HG02870 (cell line): Measurements from ENCODE around the gene ECI2.
"Not testable (repeated sequence)": the region's sequence is repeated elsewhere in the genome, so short reads cannot be mapped to it uniquely, and the experiment has no call there.

Experiments used
- ATAC-seq: cut with Tn5 transposase; IDR thresholded peaks from one replicate; pipeline ENCODE4 v1.9.1; 2021; ENCODE audit warnings: mild to moderate bottlenecking, moderate library complexity; ENCODE audit not compliant: unreplicated experiment

The ECI2 gene

DNA sequence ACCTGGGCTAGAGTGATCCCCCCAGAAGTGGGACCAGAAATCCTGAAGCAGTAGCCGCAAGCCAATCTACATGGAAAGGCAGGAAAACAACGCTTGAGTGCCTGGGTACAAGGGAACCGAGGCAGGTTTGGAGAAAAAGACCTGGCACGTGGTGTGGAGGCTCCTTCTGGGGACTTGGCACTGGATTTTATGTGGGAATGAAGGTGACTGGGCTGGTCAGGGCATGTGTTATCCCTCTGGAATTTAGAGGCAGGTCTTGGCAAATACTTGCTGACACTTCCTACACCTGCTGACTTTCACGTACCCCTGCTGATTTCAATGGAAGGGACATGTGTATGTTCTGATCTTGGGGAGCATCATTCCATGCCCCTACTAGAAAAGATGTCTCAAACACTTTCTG, 31.4 kb downstream of the ECI2 start:
- ATAC-seq: no peak

DNA sequence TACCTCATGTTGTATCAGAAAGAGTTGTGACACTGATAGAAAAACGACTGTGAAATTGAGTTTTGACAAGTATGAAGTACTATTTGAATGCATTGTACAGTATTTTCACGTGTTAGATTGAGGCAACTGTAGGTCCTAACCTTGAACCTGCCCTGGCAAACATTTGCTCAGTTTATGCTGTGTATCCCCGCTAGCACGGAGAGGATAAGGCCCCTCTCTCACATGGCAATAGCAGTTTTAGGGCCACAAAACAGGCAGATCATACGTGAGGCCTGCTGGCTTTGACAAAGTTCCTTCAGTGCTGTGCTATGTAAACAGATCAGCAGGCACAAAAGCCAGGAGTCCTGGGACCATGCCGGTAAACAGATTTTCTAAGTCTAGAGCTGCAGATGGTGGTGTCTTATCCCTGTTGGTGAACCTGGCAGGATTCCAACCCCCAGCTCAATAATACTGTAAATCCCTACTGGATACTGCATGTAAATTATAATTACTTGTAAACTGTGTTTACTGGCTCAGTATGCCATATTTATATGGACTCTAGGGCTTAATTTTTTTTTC, 32.6 kb downstream of the ECI2 start:
- ATAC-seq: no peak

DNA sequence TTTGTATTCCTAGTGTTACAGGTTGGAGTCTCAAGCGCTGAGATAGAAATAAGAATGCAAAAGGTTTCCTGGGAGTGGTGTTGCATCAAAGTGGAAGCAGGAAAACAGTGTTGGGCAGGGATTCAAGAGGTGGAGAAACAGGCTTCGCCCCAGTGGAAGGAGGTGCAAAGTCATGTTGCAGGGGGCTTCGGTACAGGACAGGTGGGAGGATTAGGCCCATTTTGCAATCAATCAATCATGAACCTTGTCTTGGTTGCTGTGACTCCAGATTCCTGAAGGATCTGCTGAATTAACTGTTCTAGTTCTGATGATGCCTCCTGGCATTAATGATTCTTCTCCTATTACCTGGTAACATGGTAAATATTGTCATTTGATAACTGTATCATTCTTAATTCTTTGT, 34.1 kb downstream of the ECI2 start:
- ATAC-seq: no peak

DNA sequence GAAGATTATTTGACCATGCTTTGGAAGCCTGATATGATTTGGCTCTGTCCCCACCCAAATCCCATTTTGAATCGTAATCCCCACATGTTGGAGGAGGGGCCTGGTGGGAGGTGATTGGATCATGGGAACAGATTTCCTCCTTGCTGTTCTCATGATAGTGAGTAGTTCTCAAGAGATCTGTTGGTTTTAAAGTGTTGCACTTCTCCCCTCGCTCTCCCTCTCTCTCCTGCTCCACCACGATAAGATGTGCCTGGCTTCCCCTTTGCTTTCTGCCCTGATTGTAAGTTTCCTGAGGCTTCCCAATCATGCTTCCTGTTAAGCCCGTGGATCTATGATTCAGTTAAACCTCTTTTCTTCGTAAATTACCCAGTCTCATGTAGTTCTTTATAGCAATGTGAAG, 34.7 kb downstream of the ECI2 start:
- no peak for ATAC-seq

DNA sequence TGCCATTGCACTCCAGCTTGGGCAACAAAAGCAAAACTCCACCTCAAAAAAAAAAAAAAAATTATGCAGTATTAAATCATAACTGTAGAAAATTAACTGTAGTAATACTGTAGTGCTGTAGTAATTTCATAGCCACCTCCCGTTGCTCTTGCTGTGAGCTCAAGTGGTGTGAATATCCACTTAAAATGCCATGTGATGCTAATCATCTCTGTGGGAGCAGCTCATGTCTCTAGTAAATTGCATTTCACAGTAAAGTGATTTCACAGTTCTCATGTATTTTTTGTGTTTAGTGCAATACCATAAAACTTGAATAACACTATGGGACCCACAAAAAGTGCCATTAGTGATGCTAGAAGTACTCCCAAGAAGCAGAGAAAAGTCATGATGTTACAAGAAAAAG, 42.1 kb downstream of the ECI2 start:
- no peak for ATAC-seq

DNA sequence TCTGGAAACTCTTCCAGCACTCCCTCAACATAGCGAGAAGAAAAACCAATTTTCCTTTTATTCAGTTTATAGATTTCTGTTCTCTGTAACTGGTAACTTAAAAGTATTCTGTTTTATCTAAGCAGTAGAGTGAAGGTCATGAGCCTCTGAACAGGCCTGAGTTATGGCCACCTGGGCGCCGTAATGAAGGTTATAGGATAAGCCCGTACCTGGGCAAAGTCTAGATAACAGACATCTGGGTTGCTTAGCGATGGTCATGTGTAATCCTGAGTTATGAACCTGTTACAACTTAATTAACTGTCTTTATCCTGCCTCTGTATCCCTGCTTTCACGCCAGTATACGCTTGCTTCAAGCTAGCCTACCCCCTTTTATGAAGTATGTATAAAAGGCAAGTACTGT, 43.4 kb downstream of the ECI2 start:
- no peak for ATAC-seq

DNA sequence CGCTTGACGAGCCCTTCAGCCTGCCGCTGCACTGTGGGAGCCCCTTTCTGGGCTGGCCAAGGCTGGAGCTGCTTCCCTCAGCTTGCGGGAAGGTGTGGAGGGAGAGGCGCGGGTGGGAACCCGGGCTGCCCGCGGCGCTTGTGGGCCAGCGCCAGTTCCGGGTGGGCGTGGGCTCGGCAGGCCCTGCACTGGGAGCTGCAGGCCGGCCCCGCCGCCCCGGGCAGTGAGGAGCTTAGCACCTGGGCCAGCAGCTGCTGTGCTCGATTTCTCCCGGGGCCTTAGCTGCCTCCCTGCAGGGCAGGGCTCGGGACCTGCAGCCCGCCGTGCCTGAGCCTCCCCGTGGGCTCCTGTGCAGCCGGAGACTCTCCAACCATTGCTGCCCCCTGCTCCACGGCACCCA, 45.3 kb downstream of the ECI2 start:
- not testable (repeated sequence) for ATAC-seq

DNA sequence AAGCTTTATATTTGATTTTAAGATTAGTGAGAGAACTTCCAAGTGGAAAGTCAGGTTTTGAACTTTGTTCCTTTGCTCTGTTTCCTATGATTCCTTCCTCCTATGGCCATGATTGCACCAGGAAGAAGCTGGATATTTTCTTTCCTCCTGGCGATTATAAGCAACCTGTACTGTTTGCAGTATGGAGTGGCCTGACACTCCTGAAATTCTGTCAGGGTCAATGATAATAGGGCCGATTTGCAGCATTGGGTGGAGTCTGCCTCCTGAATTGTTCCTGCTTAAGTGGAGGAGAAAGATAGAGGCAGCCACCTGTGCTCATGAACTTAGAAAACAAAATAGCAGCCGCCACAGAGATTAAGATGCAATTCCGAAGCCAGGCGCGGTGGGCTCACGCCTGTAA, 46.7 kb downstream of the ECI2 start:
- no peak for ATAC-seq

DNA sequence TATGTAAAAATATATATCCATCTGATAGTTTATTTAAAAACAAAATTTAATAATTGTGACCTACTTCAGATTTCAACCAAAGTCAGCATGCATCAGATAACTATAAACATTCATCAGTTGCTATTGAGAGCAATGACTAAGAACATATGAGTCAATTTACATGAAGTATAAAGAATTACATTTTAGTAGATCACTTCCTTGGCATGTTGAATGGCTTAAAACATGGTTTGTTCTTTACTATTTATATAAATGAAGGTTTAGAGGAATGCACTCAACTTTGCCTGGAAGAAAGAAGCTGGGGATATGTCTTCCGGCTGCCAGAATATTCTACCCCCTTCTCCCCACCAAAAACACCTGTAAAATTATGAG, 50.1 kb downstream of the ECI2 start:
- ATAC-seq: no peak

DNA sequence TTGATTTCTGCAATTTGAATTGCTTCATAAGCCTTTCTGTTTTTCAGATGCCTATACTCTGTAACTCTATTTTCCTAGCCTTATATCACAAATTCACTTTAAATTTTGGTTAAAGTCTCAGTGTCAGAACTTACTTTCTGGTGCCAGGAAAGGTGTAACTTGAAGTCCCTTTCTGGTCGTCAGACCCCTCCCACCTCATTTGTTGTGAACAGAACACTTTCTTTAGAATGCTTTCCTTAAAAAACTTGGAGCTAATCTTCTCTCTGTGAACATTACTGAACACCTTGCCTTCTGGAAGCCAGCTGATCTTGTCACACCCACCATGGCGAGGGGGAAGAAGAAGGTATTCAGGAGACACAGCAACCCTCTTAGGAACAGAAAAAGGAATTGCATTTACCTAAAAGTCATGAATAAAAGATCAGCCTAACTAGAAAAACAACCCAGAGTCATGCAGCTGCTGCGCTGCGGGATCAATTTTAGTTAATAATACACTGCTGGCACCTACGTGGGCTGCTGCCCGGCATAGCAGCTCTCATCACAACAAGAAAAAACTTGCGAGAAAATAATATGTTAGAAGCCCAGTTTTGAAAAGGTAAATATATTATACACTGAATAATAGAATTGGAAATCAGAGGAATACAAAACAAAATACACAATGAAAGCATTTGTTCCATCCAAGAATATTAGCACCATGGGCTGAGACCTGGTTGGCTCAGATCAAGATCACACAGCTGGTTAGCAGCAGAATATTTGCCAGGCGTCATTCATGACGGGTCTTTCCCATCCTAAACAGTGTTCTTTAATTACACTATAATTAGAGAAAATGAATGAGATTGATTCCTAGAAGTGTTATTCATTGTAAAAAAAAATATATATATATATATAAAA, 50.7 kb downstream of the ECI2 start:
- no peak for ATAC-seq

DNA sequence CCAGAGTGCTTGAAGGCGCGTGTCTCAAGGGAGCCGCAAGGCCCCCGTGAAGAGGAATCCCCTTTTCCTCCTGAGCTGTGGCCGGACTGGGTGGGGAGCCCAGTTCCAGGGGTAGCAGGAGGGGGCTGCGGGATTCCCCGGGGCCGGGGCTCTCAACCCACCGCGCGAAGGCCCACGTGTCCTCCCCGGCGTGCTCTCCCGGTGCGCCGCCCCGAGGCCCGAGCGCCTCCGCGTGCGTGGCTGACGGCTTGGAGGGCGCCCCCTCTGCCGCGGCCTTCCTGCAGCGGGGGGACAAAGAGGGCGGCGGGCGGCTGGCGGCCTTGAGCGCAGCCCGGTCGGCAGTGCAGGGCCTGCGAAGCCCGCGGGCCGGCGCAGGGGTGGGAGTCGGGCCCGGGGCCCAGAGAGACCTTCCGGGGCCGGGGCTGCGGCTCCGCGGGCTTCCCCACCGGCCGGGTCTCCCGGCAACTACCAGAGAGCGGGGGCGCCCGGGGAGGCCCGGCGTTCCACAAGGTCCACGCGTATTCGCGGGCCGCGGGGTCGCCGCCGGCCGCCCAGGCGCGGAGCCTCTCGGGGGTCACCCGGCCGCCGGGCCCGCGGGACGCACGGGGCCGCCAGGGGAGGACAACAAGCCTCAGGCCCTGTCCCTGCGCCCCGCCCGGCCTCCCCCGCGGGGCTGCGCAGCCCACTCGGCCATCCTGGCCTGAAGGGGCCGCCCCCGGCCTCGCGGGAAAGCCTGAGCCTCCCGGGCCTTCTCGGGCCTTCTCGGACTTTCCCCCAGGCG, 56.5 kb downstream of the ECI2 start, which contains the start of gene FAM217A:
FAM217A (minus strand) TSS at position 447 of the 781 bp plus-strand sequence. CDS start 1,723 bp downstream, outside the sequence.
- no peak for ATAC-seq

DNA sequence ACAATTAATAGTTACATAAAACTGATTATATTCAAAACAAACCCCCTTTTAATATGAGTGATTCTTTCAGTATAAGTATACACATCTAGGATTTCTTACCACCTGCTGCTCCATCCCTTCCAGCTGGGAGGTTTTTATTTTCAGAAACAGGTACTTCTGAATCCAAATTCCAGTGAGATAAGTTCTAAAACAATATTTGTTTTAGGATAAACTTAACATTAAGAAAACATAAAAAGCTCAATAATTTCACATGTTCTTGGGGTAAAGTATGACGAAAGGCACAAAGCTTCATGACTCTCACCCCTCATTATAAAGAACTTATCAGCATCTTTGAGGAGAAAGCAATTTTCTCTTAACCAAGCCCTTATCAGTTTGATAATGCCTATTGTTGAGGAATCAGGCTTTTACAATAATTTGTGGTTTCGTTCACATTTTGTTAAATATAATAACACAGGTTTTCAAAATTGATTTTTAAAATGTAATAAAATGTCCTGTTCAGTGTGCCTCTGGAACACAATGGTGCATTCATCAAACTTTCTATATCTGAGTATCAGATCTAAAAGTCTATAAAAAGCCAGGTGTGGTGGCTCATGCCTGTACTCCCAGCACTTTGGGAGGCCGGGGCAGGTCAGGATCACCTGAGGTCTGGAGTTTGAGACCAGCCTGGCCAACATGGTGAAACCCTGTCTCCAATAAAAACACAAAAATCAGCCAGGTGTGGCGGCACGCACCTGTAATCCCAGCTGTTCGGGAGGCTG, 60.7 kb downstream of the ECI2 start:
- ATAC-seq: no peak

DNA sequence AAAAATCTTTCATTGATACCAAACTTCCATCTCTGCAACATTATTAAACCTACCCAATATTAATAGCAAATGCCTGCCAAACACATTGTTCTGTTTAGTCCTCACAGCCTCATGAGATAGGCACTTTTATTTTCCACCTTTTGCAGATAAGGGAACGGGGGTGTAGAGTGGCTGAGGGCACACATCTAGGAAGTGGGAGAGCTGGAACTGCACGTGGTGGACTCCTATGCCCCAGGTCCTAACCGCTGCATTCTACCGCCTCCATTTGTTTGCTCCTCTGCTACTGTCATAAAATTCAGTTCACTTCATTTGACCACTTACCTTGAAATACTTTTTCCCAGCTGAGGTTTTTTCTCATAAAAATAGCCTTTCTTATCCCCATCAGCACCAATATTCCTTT, 64.0 kb downstream of the ECI2 start:
- ATAC-seq: no peak

DNA sequence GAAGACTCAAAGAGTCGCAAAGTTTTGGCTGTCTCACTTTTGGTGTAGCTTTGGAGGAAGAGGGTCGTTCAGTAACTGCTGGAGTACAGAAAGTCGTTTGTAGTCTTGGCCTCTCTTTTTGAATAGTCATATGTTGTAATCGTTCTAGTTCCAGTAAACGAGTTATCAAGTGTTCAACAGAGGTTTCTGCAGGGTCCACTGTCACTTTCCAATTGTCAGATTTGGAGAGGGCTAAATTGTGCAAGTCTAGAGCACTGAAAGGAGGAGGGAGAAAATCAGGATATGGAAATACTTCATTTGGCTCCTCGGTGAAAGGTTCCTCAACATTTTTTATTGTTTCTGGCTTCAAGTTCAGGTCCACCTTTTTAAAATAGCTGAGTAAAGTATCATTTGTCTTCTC, 66.2 kb downstream of the ECI2 start:
- no peak for ATAC-seq

DNA sequence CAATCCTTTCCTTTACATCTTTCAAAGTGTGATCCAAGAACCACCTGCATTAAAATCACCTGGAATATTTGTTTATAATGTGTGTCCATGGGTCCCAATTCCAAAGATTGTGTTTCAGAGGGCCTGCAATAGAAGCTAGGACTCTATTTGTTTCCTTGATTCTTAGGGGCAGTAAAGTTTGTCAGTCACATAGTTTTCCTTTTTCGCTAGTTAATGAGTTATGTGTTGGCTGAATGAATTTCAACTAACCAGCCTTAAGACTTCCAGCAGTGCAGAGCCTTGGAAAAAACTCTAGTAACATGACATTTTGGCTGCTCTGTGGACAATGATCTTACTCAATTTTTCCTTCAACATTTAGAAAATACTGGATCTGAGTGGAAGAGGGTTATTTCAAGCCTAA, 67.7 kb downstream of the ECI2 start:
- no peak for ATAC-seq

DNA sequence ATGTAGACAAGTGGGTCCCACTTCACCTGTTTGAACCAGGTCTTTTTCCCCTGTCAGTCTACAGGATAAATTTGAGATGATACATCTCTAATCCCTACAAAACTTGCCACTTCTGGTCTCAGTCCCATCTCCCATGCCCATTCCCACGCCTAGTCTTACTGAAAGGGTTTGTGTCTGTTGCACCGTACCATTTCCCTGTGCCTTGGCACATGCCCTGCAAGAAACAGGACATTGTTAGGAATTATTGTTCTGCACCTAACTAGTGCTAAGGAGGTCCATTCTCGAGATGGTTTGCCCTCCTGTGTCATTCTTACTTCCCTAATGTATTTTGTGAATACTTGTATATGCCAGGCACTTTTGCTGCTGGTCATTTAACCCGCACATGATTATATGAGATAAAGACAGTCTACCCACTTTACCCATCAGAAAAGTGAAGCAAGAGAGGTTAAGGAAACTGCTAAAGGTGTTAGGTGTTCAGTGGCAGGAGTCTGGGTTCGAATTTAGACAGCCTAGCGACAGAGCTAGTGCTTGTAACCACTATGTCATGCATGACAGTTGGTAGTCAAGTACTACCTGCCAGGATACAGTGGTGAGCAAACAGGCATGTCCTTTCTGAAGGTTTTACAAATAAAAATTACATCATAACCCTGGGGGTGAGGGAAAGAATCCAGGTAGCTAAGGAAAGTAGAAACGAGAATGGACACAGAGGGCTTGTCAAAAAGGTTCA, 69.2 kb downstream of the ECI2 start:
- ATAC-seq: no peak
